NCI-H1436 (cell line): ENCODE measurements around the gene SPAG8.
A peak's percentile ranks its signal among the peaks of the same experiment; 100 is the strongest.

Experiments used
- DNase-seq: peaks from one replicate; lab custom pipeline; 2025; lab: John Stamatoyannopoulos, UW

SPAG8 gene

GRCh38 chr9:35836595-35836994, 24.5 kb upstream of the SPAG8 start:
- DNase-seq, result no peak

GRCh38 chr9:35835766-35836165, 23.7 kb upstream of the SPAG8 start:
- no peak for DNase-seq

GRCh38 chr9:35835216-35835632, 23.2 kb upstream of the SPAG8 start:
- no peak for DNase-seq

GRCh38 chr9:35834260-35835215, 22.5 kb upstream of the SPAG8 start:
- no peak for DNase-seq

- DNase-seq, result no peak
These were observed 20.8 kb upstream of the SPAG8 start for GRCh38 chr9:35832814-35833213.

GRCh38 chr9:35831040-35831439, 19.0 kb upstream of the SPAG8 start:
- no peak for DNase-seq

GRCh38 chr9:35829764-35830096, 17.7 kb upstream of the SPAG8 start:
- DNase-seq, result no peak

GRCh38 chr9:35829084-35829763, 17.2 kb upstream of the SPAG8 start, which contains the start of gene TMEM8B:
TMEM8B (plus strand) TSS chr9:35829228; CDS start chr9:35829448, 220 bp downstream.
- DNase-seq, result peak; percentile 95

GRCh38 chr9:35828716-35829083, 16.6 kb upstream of the SPAG8 start, which contains the start of gene FAM221B:
FAM221B (minus strand) TSS chr9:35828732; CDS start chr9:35826161, 2,571 bp downstream.
- peak; percentile 35 for DNase-seq

GRCh38 chr9:35827486-35827885, 15.4 kb upstream of the SPAG8 start:
- no peak for DNase-seq

GRCh38 chr9:35826071-35826701, 14.1 kb upstream of the SPAG8 start:
- DNase-seq, result peak; percentile 39

- DNase-seq, result no peak
These were observed 10.9 kb upstream of the SPAG8 start for GRCh38 chr9:35822926-35823325.

- DNase-seq, result no peak
These were observed 8.0 kb upstream of the SPAG8 start for GRCh38 chr9:35820076-35820475.

- DNase-seq, result no peak
These were observed 6.3 kb upstream of the SPAG8 start for GRCh38 chr9:35818341-35818740.

- peak; percentile 8 for DNase-seq
These were observed 4.6 kb upstream of the SPAG8 start for GRCh38 chr9:35816708-35817107.

- DNase-seq, result peak; percentile 98
These were observed 2.9 kb upstream of the SPAG8 start, which contains the start of gene HINT2 for GRCh38 chr9:35814841-35815543. HINT2 (minus strand) TSS chr9:35815042; CDS start chr9:35814979, 63 bp downstream.

GRCh38 chr9:35814106-35814840, 2.2 kb upstream of the SPAG8 start:
- DNase-seq, result no peak

- no peak for DNase-seq
These were observed 1.5 kb upstream of the SPAG8 start for GRCh38 chr9:35813434-35814105.

GRCh38 chr9:35811381-35812024, 559 bp downstream of the SPAG8 start:
- DNase-seq, result no peak

GRCh38 chr9:35810122-35810521, 1.9 kb downstream of the SPAG8 start:
- DNase-seq, result no peak
